HepG2 (cell line): ENCODE measurements around the gene PXDC1. TPM values are rescaled to one million over a fixed set of nuclear protein-coding genes. Genes with fewer than 3 reads are reported as not detected.

Source experiments
- ATAC-seq: fragments of 200-7000 bp; cut with Tn5 transposase; 3 replicates; pipeline ENCODE4 v1.9.1; 2020; ENCODE audit warnings: mild to moderate bottlenecking, moderate library complexity
- BruUV-seq: library from RNA; stranded (reverse); fragments of 400-500 nt; replicated peaks from 2 replicates; lab custom pipeline; 2021; lab: Mats Ljungman, UMichigan
- CTCF ChIA-PET: fragments of 300-600 bp; formaldehyde crosslinking; extraction: SDS; loops from one replicate; lab custom pipeline; 2021; ENCODE audit warnings: low total read pairs, inconsistent platforms, low intra/inter-chr PET ratio; lab: Yijun Ruan, JAX
- POLR2A ChIA-PET: fragments of 350-600 bp; sonication (Branson Sonifier 250); formaldehyde crosslinking; loops from one replicate; lab custom pipeline; 2020; ENCODE audit warnings: antibody characterized with exemption, inconsistent platforms; lab: Yijun Ruan, JAX
- DNase-seq: peaks from one replicate; pipeline ENCODE4 v3.0.0-alpha.2; 2015; ENCODE audit warnings: low spot score
- FAIRE-seq: peaks from 3 replicates; lab custom pipeline; 2011; peaks lifted over from hg19 to GRCh38; lab: Jason Lieb, UNC
- H2AFZ ChIP-seq: one replicate; pipeline ENCODE4 v1.6.1; 2011; ENCODE audit warnings: low read length, inconsistent platforms
- H3K27ac ChIP-seq: fragments of 300-600 bp; 3 replicates; pipeline ENCODE4 v1.8.0; 2011; ENCODE audit warnings: mixed run types, mild to moderate bottlenecking, mixed read lengths, low read length, inconsistent platforms; ENCODE audit not compliant: insufficient read depth; ENCODE audit errors: extremely low read length
- H3K27me3 ChIP-seq, 2 experiments: fragments of 200-600 bp in 1 of 2; 2 replicates in 1 of 2; 3 replicates in 1 of 2; pipeline versions ENCODE4 v1.6.0 to v1.8.0; 2011; ENCODE audit warnings: low read length in 2 of 2, mild to moderate bottlenecking in 2 of 2, moderate library complexity in 2 of 2, inconsistent platforms in 1 of 2; ENCODE audit not compliant: insufficient read depth in 2 of 2, control insufficient read depth in 1 of 2
- H3K36me3 ChIP-seq, 2 experiments: fragments of 200-600 bp in 1 of 2; replicated peaks in 1 of 2; 2 replicates in 1 of 2; 3 replicates in 1 of 2; pipeline versions ENCODE4 v1.5.1 to v1.8.0; 2011; ENCODE audit warnings: low read length in 2 of 2, inconsistent platforms in 1 of 2; ENCODE audit not compliant: insufficient read depth in 2 of 2, control insufficient read depth in 1 of 2
- H3K4me1 ChIP-seq: 2 replicates; pipeline ENCODE4 v1.5.1; 2012; ENCODE audit warnings: low read length, inconsistent platforms; ENCODE audit not compliant: insufficient read depth
- H3K4me2 ChIP-seq: 2 replicates; pipeline ENCODE4 v1.6.0; 2011; ENCODE audit warnings: low read depth, low read length, inconsistent platforms
- H3K4me3 ChIP-seq, 3 experiments: fragments of 200-600 bp in 1 of 3; sonication (generic), shearing (Covaris generic) in 1 of 3; replicated peaks in 1 of 3; 2 replicates each; pipeline ENCODE4 v1.5.1; 2011 to 2016; ENCODE audit warnings: low read length in 3 of 3, inconsistent platforms in 2 of 3, low read depth in 2 of 3, mild to moderate bottlenecking in 2 of 3, control low read depth in 1 of 3, mixed read lengths in 1 of 3; ENCODE audit not compliant: insufficient read depth in 1 of 3
- H3K79me2 ChIP-seq: one replicate; pipeline ENCODE4 v1.6.1; 2011; ENCODE audit warnings: low read length, inconsistent platforms; ENCODE audit not compliant: insufficient read depth
- H3K9ac ChIP-seq: 2 replicates; pipeline ENCODE4 v1.6.0; 2011; ENCODE audit warnings: mild to moderate bottlenecking, low read depth, low read length, inconsistent platforms; ENCODE audit not compliant: insufficient read depth
- H3K9me3 ChIP-seq: 2 replicates; pipeline ENCODE4 v1.5.1; 2012; ENCODE audit warnings: mild to moderate bottlenecking, low read length
- H4K20me1 ChIP-seq: 2 replicates; pipeline ENCODE4 v1.6.0; 2011; ENCODE audit warnings: inconsistent platforms, mild to moderate bottlenecking, low read length, moderate library complexity; ENCODE audit not compliant: insufficient read depth
- AKAP8 ChIP-seq: sonication (generic); formaldehyde crosslinking; IDR thresholded peaks from 2 replicates; pipeline ENCODE4 v1.5.1; 2020; ENCODE audit warnings: mild to moderate bottlenecking, missing genetic modification reagents
- DMTF1 ChIP-seq: sonication (generic); formaldehyde crosslinking; IDR thresholded peaks from 2 replicates; pipeline ENCODE4 v1.4.0; 2020; ENCODE audit warnings: mild to moderate bottlenecking, missing genetic modification reagents
- DRAP1 ChIP-seq: IDR thresholded peaks from 2 replicates; pipeline ENCODE4 v1.6.1; 2016; ENCODE audit warnings: missing genetic modification reagents, missing compliant biosample characterization
- HNRNPH1 ChIP-seq: fragments of 200-400 bp; formaldehyde crosslinking; optimal IDR thresholded peaks from 2 replicates; pipeline ENCODE3; 2017; ENCODE audit warnings: mild to moderate bottlenecking, low read depth, low read length
- HOXA3 ChIP-seq: sonication (generic); formaldehyde crosslinking; IDR thresholded peaks from 2 replicates; pipeline ENCODE4 v1.5.0; 2020; ENCODE audit warnings: missing genetic modification reagents
- POLR2AphosphoS5 ChIP-seq: IDR thresholded peaks from 2 replicates; pipeline ENCODE4 v1.6.1; 2012; ENCODE audit warnings: low read depth, low read length
- POLR2G ChIP-seq: fragments of 200-400 bp; formaldehyde crosslinking; IDR thresholded peaks from 2 replicates; pipeline ENCODE4 v1.6.1; 2018; ENCODE audit warnings: mild to moderate bottlenecking, low read depth, low read length, moderate library complexity
- RFX3 ChIP-seq: IDR thresholded peaks from 2 replicates; pipeline ENCODE4 v1.6.1; 2016; ENCODE audit warnings: missing biosample characterization, missing genetic modification reagents
- RFXAP ChIP-seq: sonication (generic); formaldehyde crosslinking; IDR thresholded peaks from 2 replicates; pipeline ENCODE4 v1.4.0; 2020; ENCODE audit warnings: missing genetic modification reagents, borderline replicate concordance
- SAFB2 ChIP-seq: sonication (generic); formaldehyde crosslinking; IDR thresholded peaks from 2 replicates; pipeline ENCODE4 v1.5.1; 2020; ENCODE audit warnings: missing genetic modification reagents, low read depth, mild to moderate bottlenecking, borderline replicate concordance
- TAF1 ChIP-seq: sonication (generic); formaldehyde crosslinking; IDR thresholded peaks from 2 replicates; pipeline ENCODE4 v1.4.0; 2020; ENCODE audit warnings: missing genetic modification reagents
- ZFX ChIP-seq: sonication (generic); formaldehyde crosslinking; IDR thresholded peaks from 2 replicates; pipeline ENCODE4 v1.4.0; 2020; ENCODE audit warnings: mild to moderate bottlenecking, low read depth, missing genetic modification reagents, moderate library complexity
- ZNF263 ChIP-seq: sonication (generic); formaldehyde crosslinking; IDR thresholded peaks from 2 replicates; pipeline ENCODE4 v1.4.0; 2020; ENCODE audit warnings: missing genetic modification reagents
- ZNF674 ChIP-seq: sonication (generic); formaldehyde crosslinking; IDR thresholded peaks from 2 replicates; pipeline ENCODE4 v1.5.0; 2020; ENCODE audit warnings: low read depth, mild to moderate bottlenecking, missing genetic modification reagents
- WGBS: methylation state at CpG from one replicate; pipeline ENCODE4 v1.1.6; 2017; ENCODE audit warnings: low lambda C conversion rate; 5-methylcytosine and 5-hydroxymethylcytosine counted together
- in situ Hi-C: cut with HindIII; loops from 2 replicates; pipeline ENCODE4 v1.10.0; 2017; ENCODE audit warnings: low pct_unique_long_range_greater_than_20kb; ENCODE audit not compliant: extremely low pct_ligation_motif_present
- intact Hi-C: fragments of 100-400 bp; cut with micrococcal nuclease; formaldehyde crosslinking; loops from one replicate; pipeline ENCODE4 v1.10.0; 2022; ENCODE audit not compliant: unreplicated experiment
- polyA plus RNA-seq, 8 experiments: library from polyadenylated mRNA; depleted of rRNA in 3 of 8; stranded (reverse) in 7 of 8; unstranded in 1 of 8; fragments of >200 nt; fragmentation: Illumina TruSeq in 4 of 8; extraction: Trizol in 4 of 8; gene quantifications; 2 replicates each; pipeline versions ENCODE4 v1.2.1 to v1.2.3, GENCODE V29; 2011 to 2016; ENCODE audit warnings: low read depth in 4 of 8, missing spikeins in 1 of 8, mixed read lengths in 1 of 8; ENCODE audit not compliant: insufficient read depth in 1 of 8
- total RNA-seq, 5 experiments: library from RNA; depleted of rRNA; stranded (reverse); fragments of >200 nt; fragmentation: Illumina TruSeq; extraction: Trizol; gene quantifications; 2 replicates each; pipeline ENCODE4 v1.2.3, GENCODE V29; 2016; ENCODE audit warnings: low read depth in 1 of 5
- TF ChIP-seq, protein P1 (sequence below): sonication (generic); formaldehyde crosslinking; IDR thresholded peaks from 2 replicates; pipeline ENCODE4 v1.8.0; 2022; ENCODE audit warnings: mild to moderate bottlenecking, missing genetic modification reagents
- TF ChIP-seq, protein P2 (sequence below): sonication (generic); formaldehyde crosslinking; IDR thresholded peaks from 2 replicates; pipeline ENCODE4 v1.5.1; 2020; ENCODE audit warnings: mild to moderate bottlenecking, missing genetic modification reagents, borderline replicate concordance

The PXDC1 gene
- total and polyA plus RNA-seq, 2 of the 13 experiments (the other 11 are each of a cell fraction or from before 2014, with no cell fraction given) = 32.4 to 34.7 TPM

GRCh38 chr6:3758842-3759144 is 7.3 kb upstream of the PXDC1 start:
- intact Hi-C loops (no loop called here), in situ Hi-C loops (no loop called here)
- Histone ChIP-seq H3K36me3 (no peaks in the 10 kb centered on the region), H3K4me3 (peak overlapping the region; percentile 25 to 52 (median 41)), H3K27ac (no peak overlapping the region), H3K9me3 (no peaks in the 10 kb centered on the region), H3K4me2 (peak overlapping the region; percentile 80), H3K9ac (peak overlapping the region; percentile 46), H3K4me1 (peaks cover 52% of the 10 kb centered on the region), H4K20me1 (no peaks in the 10 kb centered on the region), H3K79me2 (no peaks in the 10 kb centered on the region), H2AFZ (peak overlapping the region; percentile 75), H3K27me3 (no peaks in the 10 kb centered on the region; a peak in 1 of 5 replicates)
- DNase-seq = peak; percentile 44
- CTCF ChIA-PET = no interaction called here
- WGBS = 10% methylated on average over 7 of the region's 7 CpGs
- no TSS peak for BruUV-seq
- POLR2A ChIA-PET = interaction anchor here (0.6 to 3.3 kb wide), 15 partner anchors 9 to 356 kb away, joined by 3 to 36 read pairs (median 6); a partner anchor contains a TSS
- FAIRE-seq = no peak
- ATAC-seq = peak; percentile 63
- no peak for TF ChIP-seq HNRNPH1
- no peak for TF ChIP-seq RFX3 (CRISPR knock-in tag)
- no peak for TF ChIP-seq POLR2G
- TF ChIP-seq POLR2AphosphoS5 = 0 out of 2 replicates have a peak, but pooled peaks have one; percentile 27
- TF ChIP-seq, protein P1, sequence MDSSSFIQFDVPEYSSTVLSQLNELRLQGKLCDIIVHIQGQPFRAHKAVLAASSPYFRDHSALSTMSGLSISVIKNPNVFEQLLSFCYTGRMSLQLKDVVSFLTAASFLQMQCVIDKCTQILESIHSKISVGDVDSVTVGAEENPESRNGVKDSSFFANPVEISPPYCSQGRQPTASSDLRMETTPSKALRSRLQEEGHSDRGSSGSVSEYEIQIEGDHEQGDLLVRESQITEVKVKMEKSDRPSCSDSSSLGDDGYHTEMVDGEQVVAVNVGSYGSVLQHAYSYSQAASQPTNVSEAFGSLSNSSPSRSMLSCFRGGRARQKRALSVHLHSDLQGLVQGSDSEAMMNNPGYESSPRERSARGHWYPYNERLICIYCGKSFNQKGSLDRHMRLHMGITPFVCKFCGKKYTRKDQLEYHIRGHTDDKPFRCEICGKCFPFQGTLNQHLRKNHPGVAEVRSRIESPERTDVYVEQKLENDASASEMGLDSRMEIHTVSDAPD = no peak
- 0 out of 2 replicates have a peak, but pooled peaks have one; percentile 8 for TF ChIP-seq ZFX
- no peak for TF ChIP-seq HOXA3 (CRISPR knock-in tag)
- peak; percentile 39; the same call in 1 of the 2 replicates for TF ChIP-seq TAF1 (CRISPR knock-in tag)
- TF ChIP-seq ZNF674 (CRISPR knock-in tag) = no peak
- no peak for TF ChIP-seq ZNF263 (CRISPR knock-in tag)
- no peak for TF ChIP-seq DMTF1 (CRISPR knock-in tag)
- peak; percentile 71 for TF ChIP-seq DRAP1 (CRISPR knock-in tag)
- no peak for TF ChIP-seq SAFB2
- TF ChIP-seq RFXAP (CRISPR knock-in tag) = no peak
- TF ChIP-seq, protein P2, sequence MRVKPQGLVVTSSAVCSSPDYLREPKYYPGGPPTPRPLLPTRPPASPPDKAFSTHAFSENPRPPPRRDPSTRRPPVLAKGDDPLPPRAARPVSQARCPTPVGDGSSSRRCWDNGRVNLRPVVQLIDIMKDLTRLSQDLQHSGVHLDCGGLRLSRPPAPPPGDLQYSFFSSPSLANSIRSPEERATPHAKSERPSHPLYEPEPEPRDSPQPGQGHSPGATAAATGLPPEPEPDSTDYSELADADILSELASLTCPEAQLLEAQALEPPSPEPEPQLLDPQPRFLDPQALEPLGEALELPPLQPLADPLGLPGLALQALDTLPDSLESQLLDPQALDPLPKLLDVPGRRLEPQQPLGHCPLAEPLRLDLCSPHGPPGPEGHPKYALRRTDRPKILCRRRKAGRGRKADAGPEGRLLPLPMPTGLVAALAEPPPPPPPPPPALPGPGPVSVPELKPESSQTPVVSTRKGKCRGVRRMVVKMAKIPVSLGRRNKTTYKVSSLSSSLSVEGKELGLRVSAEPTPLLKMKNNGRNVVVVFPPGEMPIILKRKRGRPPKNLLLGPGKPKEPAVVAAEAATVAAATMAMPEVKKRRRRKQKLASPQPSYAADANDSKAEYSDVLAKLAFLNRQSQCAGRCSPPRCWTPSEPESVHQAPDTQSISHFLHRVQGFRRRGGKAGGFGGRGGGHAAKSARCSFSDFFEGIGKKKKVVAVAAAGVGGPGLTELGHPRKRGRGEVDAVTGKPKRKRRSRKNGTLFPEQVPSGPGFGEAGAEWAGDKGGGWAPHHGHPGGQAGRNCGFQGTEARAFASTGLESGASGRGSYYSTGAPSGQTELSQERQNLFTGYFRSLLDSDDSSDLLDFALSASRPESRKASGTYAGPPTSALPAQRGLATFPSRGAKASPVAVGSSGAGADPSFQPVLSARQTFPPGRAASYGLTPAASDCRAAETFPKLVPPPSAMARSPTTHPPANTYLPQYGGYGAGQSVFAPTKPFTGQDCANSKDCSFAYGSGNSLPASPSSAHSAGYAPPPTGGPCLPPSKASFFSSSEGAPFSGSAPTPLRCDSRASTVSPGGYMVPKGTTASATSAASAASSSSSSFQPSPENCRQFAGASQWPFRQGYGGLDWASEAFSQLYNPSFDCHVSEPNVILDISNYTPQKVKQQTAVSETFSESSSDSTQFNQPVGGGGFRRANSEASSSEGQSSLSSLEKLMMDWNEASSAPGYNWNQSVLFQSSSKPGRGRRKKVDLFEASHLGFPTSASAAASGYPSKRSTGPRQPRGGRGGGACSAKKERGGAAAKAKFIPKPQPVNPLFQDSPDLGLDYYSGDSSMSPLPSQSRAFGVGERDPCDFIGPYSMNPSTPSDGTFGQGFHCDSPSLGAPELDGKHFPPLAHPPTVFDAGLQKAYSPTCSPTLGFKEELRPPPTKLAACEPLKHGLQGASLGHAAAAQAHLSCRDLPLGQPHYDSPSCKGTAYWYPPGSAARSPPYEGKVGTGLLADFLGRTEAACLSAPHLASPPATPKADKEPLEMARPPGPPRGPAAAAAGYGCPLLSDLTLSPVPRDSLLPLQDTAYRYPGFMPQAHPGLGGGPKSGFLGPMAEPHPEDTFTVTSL (CRISPR knock-in tag) = no peak
- no peak for TF ChIP-seq AKAP8 (CRISPR knock-in tag)
